GM21528 (cell line): ENCODE data around the gene ETV4.
A peak's percentile ranks its signal among the peaks of the same experiment; 100 is the strongest.
"Not testable (repeated sequence)": the region's sequence is repeated elsewhere in the genome, so short reads cannot be mapped to it uniquely, and the experiment has no call there.

Experiments used
- ATAC-seq: cut with Tn5 transposase; IDR thresholded peaks from one replicate; pipeline ENCODE4 v1.9.1; 2021; ENCODE audit warnings: mild to moderate bottlenecking, moderate library complexity; ENCODE audit not compliant: unreplicated experiment, low FRiP score

Gene ETV4

GRCh38 chr17:43521389-43521788, 24.8 kb downstream of the ETV4 start:
- no peak for ATAC-seq

- no peak for ATAC-seq
Measured at GRCh38 chr17:43517615-43518386, 28.3 kb downstream of the ETV4 start.

DNA sequence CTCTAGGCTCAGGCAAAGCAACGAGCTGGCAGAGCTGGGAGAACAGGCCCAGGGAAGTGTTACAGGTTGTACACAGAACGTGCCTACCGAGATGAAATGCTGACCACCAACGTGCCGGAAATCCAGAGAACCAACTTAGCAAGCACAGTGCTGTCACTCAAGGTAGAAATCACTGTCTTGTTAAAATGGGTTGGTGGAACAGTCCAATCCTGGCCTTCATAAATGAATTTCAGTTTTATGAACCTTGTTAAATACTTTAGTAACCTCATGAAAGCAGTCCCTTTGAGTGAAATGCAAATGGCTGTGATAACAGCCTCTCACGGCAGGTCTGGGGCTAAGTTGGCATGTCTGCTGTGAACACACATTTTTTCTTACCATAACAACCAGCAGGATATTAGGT, 29.0 kb downstream of the ETV4 start:
- no peak for ATAC-seq

GRCh38 chr17:43515656-43516055, 30.5 kb downstream of the ETV4 start:
- ATAC-seq, result no peak

- ATAC-seq, result not testable (repeated sequence)
Measured at GRCh38 chr17:43511199-43511598, 34.9 kb downstream of the ETV4 start.

- ATAC-seq, result not testable (repeated sequence)
Measured at GRCh38 chr17:43509440-43509839, 36.7 kb downstream of the ETV4 start.

DNA sequence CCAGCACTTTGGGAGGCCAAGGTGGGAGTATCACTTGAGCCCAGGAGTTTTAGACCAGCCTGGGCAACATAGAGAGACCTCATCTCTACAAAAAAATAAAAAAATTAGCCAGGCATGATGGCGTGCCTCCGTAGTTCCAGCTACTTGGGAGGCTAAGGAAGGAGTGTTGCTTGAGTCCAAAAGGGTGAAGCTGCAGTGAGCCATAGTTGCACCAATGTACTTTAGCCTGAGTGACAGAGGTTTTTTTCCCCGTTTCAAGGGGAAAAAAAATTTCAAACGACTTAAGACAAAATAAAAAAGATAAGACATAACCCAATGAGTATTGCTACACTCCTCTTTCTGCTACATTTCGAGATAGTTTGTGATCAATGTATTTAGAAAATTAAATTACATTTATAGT, 55.5 kb downstream of the ETV4 start:
- ATAC-seq, result no peak

GRCh38 chr17:43483674-43484551, 62.2 kb downstream of the ETV4 start, which contains the start of gene DHX8:
TSS of gene DHX8 (plus strand) at chr17:43483975. CDS start at chr17:43484038, 63 bp downstream.
- ATAC-seq, result peak; percentile 90

GRCh38 chr17:43482103-43483012, 63.8 kb downstream of the ETV4 start:
- ATAC-seq, result no peak

- ATAC-seq, result no peak
Measured at GRCh38 chr17:43479948-43480347, 66.2 kb downstream of the ETV4 start.
